DMS114 treated with DMSO at 0.1 percent for 48 hours (cell line): ENCODE measurements around the gene DGKB.

Source experiments
- DNase-seq: peaks from one replicate; lab custom pipeline; 2025; ENCODE audit not compliant: unreplicated experiment; lab: John Stamatoyannopoulos, UW

The DGKB gene

GRCh38 chr7:14902589-14903067 is at the start of gene DGKB:
DGKB (minus strand) TSS chr7:14902751.
- no peak for DNase-seq

- no peak for DNase-seq
These were observed 47.5 kb upstream of the DGKB start for GRCh38 chr7:14950013-14950412.

GRCh38 chr7:14938181-14938580 is 35.6 kb upstream of the DGKB start:
- no peak for DNase-seq

GRCh38 chr7:14937581-14937980 is 35.0 kb upstream of the DGKB start:
- no peak for DNase-seq

- DNase-seq = no peak
These were observed 34.0 kb upstream of the DGKB start for GRCh38 chr7:14936554-14936953.

- no peak for DNase-seq
These were observed 32.3 kb upstream of the DGKB start for GRCh38 chr7:14934839-14935238.

- DNase-seq = no peak
These were observed 29.1 kb upstream of the DGKB start for GRCh38 chr7:14931511-14932215.

- DNase-seq = no peak
These were observed 21.8 kb upstream of the DGKB start for GRCh38 chr7:14924398-14924797.

- no peak for DNase-seq
These were observed 8.5 kb upstream of the DGKB start for GRCh38 chr7:14911077-14911476.

GRCh38 chr7:14908697-14909096 is 6.1 kb upstream of the DGKB start:
- DNase-seq = no peak

GRCh38 chr7:14905764-14906163 is 3.2 kb upstream of the DGKB start:
- no peak for DNase-seq

GRCh38 chr7:14900051-14900450 is 2.5 kb downstream of the DGKB start:
- no peak for DNase-seq

- no peak for DNase-seq
These were observed 3.5 kb downstream of the DGKB start for GRCh38 chr7:14899030-14899429.

- DNase-seq = no peak
These were observed 6.1 kb downstream of the DGKB start for GRCh38 chr7:14896461-14896860.

- DNase-seq = no peak
These were observed 7.7 kb downstream of the DGKB start for GRCh38 chr7:14894826-14895225.

- no peak for DNase-seq
These were observed 9.6 kb downstream of the DGKB start for GRCh38 chr7:14892961-14893360.

- DNase-seq = no peak
These were observed 11.3 kb downstream of the DGKB start for GRCh38 chr7:14891289-14891688.

- DNase-seq = no peak
These were observed 13.6 kb downstream of the DGKB start for GRCh38 chr7:14888962-14889361.

- no peak for DNase-seq
These were observed 16.0 kb downstream of the DGKB start for GRCh38 chr7:14886533-14886932.

GRCh38 chr7:14875941-14876587 is 26.5 kb downstream of the DGKB start:
- no peak for DNase-seq

- DNase-seq = no peak
These were observed 30.7 kb downstream of the DGKB start for GRCh38 chr7:14871880-14872279.

GRCh38 chr7:14870394-14870793 is 32.2 kb downstream of the DGKB start:
- no peak for DNase-seq

- no peak for DNase-seq
These were observed 33.6 kb downstream of the DGKB start for GRCh38 chr7:14868937-14869336.
